CD4-positive, CD25-positive, alpha-beta regulatory T cell (primary cell): ENCODE data around the gene RHOU. TPM values are rescaled to one million over a fixed set of nuclear protein-coding genes. Genes with fewer than 3 reads are reported as not detected.

ENCODE experiments used
- polyA plus RNA-seq, 4 donors: library from polyadenylated mRNA; unstranded; fragments of 300-500 nt; fragmentation: Illumina TruSeq; gene quantifications; one replicate each; pipeline ENCODE4 v1.2.3, GENCODE V29; 2021
- total RNA-seq: library from RNA; stranded (reverse); gene quantifications from one replicate; pipeline ENCODE4 v1.2.3, GENCODE V29; 2022

Gene RHOU
- total and polyA plus RNA-seq, 5 donors from 2014 or later, result 0.05 to 1.6 (median 0.15) TPM

Other genes starting within 250 kb of the RHOU start
- 59.0 TPM for gene RNF187, start 248.1 kb upstream of the RHOU start, total RNA-seq
- gene RNF187, start 248.1 kb upstream of the RHOU start, polyA plus RNA-seq, result 10 to 100 TPM; 16.1 to 49.7 (median 30.2) TPM